GM21723 (cell line): ENCODE data around the gene XIAP.
A peak's percentile ranks its signal among the peaks of the same experiment; 100 is the strongest.
"Not testable (repeated sequence)": the region's sequence is repeated elsewhere in the genome, so short reads cannot be mapped to it uniquely, and the experiment has no call there.

ENCODE experiments used
- ATAC-seq: cut with Tn5 transposase; IDR thresholded peaks from one replicate; pipeline ENCODE4 v1.9.1; 2021; ENCODE audit warnings: mild to moderate bottlenecking, moderate library complexity; ENCODE audit not compliant: unreplicated experiment

XIAP gene

DNA sequence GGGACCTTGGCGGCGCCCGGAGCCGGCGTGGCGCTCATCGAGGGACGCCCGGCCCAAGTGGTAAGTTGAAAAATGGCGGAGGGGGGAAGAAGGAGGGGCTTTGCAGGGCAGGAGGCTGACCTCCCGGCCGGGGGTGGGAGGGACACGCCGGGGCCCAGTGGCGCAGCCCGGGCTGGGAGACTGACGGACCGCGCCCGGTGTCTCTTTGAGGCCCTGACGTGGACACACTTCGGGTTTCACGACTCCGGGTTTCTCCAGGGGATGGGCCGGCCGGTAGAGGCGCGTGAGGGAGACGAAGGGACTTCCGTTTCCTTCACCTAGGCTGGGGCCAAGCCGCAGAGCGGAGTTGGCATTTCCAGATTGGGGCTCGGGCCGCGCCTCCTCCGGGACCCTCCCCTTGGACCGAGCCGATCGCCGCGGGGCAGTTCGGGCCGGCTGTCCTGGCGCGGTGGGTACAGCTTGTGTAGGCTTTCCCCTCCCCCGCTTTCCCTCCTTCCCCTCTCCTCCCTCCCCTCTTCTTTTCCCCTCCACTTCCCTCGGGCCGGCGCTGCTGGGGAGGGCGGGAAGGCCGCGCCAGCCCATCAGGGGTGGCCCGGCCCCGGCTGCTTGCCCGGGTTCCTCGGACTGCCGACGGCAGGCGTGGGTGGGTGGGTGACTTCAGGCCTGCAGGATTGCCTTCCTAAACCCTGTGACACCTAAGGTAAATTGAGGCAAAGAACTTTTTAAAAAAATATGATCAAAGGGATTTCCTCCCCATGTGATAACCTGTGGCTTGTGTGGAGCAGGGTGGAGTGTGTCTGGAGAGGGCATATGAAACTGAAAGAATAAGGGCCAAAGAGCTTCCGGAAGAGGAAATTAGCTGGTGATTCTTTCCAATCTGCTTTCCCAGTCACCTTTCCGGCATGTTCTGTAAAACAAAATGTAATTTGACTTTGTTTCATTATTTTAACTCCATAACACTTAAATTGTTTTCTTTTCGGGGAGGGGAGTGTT, at the start of gene XIAP:
Gene XIAP (plus strand): TSS at position 208 of the 993 bp plus-strand sequence. CDS start 25,610 bp downstream, outside the sequence.
- peak; percentile 78 for ATAC-seq

DNA sequence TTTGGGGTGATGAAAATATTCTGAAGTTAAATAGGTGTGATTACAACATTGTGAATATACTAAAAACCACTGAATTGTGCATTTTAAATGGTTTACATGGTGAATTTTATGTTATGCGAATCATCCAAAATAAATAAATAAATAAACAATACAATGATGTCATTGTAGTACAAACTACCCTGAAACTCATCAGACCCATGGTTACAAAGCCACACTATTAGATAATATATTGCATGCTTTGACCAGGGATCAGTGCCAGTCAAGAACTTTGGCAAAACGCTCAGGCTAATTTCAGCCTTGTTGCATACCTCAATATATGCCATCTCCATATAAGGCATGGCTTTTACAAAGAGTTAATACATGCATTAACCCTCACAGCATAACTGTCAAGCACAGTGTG, 45.5 kb upstream of the XIAP start:
- no peak for ATAC-seq

DNA sequence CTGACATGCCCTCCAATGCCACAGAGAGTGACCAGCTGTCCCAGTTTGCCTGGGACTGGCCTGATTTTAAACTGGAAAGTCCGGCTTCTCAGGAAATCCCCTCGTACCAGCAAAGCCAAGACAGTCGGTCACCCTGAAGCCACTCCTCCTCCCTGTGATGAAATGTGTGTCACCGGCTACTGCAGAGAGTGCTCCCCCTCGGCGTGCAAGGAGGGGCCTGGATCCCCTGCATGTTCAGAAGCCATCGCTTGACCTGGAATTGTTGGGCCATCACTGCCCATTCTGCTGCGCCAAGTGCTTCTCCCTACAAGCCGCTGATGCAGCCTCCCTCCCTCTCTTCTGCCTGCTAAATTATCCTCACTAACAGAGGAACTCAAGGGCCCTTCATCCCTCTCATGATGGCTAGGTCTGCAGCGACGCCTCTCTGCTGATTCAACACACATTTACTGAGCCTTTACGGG, 44.9 kb upstream of the XIAP start:
- ATAC-seq = not testable (repeated sequence)

DNA sequence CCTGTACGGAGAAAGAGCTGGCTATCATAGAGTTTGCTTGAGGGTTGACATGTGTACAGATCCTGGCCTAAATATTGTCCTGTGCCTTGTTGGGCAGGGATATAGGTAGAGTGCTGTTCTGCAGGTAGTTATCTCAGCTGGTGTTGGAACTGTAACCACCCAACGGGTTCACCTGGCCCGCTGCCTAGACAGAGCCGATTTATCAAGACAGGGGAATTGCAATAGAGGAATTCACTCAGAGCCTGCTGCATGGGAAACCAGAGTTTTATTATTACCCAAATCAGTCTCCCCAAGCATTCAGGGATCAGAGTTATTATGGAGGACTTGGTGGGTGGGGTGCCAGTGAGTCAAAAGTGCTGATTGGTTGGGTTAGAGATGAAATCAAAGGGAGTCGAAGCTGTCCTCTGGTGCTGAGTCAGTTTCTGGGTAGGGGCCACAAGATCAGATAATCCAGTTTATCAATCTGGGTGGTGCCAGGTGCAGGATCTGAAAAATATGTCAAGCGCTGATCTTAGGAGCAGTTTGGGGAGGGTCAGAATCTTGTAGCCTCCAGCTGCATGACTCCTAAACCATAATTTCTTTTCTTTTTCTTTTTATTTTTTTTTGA, 42.5 kb upstream of the XIAP start:
- no peak for ATAC-seq

DNA sequence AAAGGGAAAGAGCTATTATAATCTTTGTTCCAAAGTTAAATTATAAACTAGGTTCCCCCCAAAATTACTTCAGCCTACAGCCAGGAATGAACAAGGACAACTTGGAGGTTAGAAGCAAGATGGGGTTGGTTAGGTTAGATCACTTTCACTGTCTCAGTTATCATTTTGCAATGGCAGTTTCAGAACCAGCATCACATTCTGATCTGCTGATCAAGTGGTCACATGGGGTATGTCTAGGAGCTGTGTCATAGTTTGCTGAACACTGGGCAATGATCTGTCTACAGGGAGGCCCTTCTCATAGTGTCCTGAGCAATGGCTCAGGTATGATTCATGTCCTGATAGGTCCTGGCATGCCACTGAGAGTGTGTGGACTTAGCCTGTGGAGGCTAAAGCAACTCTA, 41.6 kb upstream of the XIAP start:
- no peak for ATAC-seq

DNA sequence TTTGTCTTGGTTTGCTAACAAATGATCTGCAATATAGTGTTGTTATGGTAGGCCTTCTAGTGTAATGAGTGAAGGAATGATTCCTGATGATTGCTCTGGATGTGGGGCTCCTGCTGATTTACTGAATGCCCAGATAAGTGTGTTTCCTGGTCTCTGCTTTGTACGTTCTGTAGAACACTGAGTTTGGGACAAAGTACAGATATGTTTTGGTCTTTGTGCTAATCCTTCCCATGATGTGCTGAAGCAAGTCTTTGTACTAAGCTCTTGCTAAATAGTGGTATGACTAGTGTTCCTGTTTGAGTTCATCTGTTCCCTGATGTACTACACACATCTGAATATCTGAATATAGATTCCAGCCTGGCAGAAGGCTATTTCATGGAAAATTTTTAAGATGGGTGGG, 36.9 kb upstream of the XIAP start:
- ATAC-seq = no peak

DNA sequence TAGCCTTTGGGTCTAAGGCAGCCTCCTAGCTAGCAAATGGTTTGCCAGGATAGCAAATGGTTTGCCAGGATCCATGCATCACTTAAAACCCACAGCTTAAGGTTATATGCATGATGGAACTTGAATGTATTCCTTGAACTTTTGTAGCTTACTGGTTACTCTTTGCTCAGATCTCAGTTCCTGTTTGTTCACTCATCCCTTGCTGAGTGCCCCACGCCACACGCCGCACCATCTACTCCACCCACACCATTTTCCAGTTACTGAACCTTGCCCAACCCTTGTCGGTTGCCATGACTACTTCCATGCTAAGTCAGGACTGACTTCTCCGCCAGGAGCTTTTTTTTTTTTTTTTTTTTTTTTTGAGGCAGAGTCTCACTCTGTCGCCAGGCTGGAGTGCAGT, 29.5 kb upstream of the XIAP start:
- ATAC-seq = peak; percentile 82

DNA sequence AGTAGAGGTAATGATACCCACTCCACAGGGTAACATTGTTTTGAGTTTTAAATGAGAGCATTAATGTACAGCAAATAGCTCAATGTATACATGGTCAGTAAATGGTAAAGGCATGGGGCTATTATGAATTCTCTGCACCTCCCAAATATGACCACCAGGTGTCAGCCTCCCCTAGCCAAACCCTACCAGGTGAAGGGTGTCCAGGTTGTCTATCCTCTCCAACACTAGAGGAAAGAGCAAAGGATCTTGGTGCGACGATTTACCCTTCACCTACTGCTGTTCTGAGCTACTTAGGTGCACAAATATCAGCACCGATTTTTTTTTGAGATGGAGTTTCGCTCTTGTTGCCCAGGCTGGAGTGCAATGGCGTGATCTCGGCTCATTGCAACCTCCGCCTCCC, 26.5 kb upstream of the XIAP start:
- ATAC-seq = peak; percentile 79

DNA sequence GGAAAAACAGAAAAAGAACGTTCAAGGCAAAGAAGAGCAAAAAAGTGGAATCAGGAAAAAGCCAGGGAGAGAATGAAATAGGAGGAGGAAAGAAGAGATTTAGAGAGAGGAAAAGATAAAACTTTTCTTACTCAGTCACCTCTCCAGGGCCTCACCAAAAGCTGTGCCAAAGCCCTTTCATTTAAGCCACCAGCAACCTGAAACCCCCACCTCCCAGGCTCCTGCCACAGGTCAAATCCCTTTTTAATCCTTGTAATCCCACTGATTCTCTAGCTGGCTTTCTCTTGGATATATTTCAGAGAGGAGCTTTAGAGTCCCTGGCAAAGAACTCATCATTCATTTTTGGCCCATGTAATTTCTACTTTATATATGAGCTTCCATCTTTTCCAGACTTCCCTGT, 25.7 kb upstream of the XIAP start:
- ATAC-seq = no peak

DNA sequence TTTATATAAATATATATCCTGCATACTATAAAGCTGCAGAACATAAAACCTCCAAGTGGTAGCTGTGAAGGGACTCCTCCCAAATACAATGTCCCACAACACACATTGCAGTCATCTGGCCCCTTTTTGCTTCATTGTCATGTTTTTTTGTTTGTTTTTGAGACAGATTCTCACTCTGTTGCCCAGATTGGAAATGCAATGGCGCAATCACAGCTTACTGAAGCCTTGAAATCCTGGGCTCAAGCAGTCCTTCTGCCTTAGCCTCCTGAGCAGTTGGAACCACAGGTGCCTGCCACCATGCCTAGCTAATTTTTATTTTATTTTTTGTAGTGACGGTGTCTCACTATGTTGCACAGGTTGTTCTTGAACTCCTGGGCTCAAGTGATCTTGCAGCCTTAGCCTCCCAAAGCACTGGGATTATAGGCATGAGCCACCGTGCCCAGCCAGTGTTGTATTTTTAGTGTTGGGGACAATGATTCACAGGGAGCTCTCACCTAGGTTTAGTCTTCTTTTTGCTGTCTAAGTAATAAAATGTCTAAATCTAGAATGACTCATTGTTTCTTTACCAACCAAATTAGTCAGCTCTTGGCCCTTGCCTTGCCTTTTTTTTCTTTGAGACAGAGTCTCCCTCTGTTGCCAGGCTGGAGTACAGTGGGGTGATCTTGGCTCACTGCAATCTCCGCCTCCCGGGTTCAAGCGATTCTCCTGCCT, 24.0 kb upstream of the XIAP start:
- no peak for ATAC-seq

DNA sequence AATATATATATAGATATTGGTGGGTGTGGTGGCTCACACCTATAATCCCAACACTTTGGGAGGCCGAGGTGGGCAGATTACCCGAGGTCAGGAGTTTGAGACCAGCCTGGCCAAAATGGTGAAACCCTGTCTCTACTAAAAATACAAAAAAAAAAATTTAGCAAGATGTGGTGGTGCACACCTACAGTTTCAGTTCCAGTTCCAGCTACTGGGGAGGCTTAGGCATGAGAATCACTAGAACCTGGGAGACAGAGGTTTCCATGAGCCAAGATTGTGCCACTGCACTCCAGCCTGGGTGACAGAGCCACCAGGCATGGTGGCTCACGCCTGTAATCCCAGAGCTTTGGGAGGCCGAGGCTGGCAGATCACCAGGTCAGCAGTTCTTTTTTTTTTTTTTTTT, 14.7 kb upstream of the XIAP start:
- ATAC-seq = not testable (repeated sequence)

DNA sequence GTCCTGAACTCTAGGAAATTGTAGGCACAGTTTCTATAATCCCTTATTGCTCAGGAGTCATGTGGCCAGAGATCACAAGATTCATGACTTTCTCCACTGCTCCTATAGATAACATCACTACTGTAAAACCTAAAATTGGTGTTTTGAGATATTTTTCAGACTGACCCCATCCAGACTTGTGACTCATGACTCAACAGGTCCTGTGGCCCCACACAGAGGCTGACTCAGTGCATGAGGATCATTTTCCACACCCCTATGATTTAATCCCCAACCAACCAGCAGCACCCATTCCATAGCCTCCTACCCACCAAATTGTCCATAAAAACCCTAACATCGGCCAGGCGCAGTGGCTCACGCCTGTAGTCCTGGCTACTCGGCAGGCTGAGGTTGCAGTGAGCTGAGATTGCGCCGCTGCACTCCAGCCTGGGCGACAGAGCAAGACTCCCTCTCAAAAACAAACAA, 13.2 kb upstream of the XIAP start:
- no peak for ATAC-seq

DNA sequence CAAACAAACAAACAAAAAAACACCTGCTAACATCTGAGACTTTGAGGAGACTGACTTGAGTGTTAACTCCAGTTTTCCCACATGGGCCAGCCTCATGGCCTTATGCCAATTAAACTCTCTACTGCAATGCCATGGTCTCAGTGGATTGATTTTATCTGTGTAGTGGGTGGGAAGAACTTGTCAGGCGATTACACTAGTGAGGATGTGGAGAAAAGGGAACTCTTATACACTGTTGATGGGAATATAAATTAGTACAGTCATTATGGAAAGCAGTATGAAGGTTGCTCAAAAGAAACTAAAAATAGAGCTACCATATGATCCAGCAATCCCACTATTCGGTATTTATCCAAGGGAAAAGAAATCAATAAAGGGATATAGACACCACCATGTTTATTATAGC, 12.8 kb upstream of the XIAP start:
- no peak for ATAC-seq

DNA sequence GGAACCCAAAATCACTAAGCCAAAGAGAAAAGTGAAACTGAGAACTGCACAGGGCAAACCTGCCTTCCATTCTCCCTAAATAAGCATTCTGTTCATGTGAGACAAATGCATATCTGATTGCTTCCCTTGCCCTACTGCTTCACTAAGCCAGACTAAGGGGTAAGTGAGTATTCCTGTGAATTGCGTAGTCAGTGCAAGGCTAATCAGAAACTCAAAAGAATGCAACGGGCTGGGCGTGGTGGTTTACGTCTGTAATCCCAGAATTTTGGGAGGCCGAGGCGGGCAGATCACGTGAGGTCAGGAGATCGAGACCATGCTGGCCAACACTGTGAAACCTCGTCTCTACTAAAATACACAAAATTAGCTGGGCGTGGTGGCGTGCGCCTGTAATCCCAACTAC, 10.8 kb upstream of the XIAP start:
- ATAC-seq = no peak

DNA sequence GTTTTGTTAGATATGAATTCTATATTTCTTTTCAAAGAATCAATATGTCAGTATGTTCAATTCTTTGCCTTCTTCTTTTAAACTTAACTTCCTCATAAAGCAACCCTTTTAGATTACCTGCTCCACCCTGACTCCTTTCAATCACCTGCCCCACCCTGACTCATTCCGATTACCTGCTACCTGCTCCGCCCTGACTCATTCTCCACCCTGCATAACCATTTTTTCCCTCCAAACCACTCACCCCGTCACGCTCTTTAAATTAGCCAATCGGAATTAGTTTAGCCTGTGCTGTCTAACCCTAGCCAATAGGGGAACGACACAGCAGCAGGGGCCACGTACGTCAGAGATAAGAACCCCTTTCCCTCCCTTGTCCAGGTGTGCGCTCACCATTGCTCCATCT, 9.9 kb upstream of the XIAP start:
- not testable (repeated sequence) for ATAC-seq

DNA sequence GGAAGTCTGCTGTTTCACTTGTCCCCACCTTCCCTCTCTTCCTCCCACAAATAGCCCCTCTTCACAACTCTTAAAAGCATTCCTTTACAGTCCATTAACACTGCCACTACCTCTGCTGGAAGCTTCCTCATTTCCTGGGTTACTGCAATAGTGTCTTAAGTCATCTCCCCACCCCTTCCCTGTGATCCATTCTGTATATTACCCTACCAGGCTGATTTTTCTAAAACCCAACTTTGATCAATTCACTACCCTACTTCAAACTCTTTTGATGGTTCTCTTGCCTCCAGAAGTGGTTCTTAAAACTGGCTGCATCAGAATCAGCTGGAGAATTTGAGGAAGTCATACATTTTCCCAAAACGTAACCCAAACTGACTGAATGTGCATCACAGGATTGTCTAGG, 8.8 kb upstream of the XIAP start:
- ATAC-seq = no peak

DNA sequence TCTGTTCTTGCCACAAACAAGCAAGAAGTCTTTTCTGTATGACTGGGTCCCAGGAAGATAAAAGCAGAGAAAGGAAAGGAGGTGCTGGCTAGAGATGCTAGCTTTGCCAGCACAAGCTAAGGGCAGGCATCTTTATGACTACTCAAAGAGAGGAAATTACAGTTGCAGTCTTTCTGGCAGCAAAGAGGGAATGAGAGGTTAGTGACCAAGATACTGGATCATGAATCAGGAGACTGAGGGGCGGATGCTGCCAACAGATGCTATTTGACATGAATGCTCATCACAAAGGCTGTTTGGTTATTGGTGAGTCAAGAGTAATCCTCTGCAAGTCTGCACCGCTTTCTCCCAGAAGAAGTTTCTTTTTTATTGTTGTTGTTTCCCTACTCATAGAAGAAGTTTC, 5.5 kb upstream of the XIAP start:
- no peak for ATAC-seq

DNA sequence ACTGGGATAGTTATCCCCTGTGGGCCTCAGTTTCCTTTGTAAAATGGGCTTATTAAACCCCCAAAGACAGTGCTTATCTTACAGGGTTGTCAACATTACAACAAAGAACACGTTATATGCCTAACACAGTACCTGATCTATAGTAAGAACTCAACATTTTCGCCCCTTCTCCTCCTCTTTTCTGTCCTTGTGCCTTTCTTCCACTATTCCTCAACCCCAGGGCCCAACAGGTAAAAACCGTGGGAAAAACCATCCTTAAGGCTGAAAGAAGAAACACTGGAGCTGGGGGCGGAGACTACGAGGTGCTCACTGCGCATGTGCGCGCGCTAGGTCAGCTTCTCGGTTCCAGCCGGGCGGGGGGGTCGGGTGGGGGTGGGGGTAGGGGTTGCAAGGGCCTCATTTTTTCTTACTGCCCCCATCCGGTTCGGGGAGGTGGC, 426 bp upstream of the XIAP start:
- peak; percentile 8 for ATAC-seq

DNA sequence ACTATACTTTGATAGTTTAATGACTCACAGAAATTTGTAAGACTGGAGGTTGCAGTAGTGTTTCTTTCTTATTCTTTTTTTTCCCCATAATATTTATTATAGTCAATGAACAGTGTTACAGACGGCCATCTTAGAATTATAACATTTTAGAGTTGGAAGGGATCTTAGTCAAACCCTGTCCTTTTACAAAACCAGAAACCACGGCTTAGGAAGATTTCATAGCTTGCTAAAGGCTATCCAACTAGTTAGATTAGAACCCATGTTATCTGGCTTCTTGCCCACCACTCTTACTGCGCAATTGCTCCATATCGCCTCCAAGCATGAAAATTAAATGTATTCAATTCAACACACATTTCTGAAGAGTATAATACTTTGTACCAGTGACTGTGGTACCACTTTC, 1.1 kb downstream of the XIAP start:
- ATAC-seq = no peak

DNA sequence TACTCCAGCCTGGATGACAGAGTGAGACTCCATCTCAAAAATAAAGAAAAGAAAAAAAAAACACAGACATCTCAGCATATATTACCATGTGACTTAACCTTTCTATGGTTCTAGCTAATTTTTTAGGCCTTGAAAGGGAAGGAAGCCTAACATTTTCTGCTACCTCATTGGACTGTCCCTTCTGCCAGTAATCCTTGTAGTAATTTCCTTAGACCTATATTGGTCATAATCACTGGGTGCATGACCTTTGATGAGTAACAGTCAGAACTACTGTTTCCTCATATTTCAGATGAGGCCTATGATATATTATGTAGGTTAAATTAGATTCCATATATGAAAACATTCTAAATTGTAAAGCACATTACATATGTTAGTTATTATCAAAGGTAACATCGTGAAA, 9.6 kb downstream of the XIAP start:
- ATAC-seq = no peak

DNA sequence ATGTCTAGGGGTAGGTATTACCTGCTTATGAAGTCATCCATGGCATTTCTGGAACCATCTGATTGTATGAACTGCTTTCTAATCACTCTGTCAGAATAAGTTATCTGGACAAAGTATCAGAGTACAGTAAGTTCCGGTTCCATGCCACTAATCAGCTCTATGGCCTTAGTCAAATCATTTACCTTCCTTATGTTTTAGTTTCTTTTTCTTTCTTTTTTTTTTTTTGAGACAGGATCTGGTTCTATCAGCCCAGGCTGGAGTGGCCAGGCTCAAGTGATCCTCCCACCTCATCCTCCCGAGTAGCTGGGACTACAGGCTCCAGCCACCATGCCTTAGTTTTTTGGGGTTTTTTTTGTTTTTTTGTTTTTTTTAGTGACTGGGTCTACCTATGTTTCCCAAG, 11.5 kb downstream of the XIAP start:
- no peak for ATAC-seq
